Endothelial cell of umbilical vein (primary cell): ENCODE results near the gene KIF26B. TPM values are rescaled to one million over a fixed set of nuclear protein-coding genes. Genes with fewer than 3 reads are reported as not detected.

ENCODE experiments used
- BruUV-seq: library from RNA; stranded (reverse); fragments of 400-500 nt; replicated peaks from 2 replicates; lab custom pipeline; 2021; lab: Mats Ljungman, UMichigan
- CTCF ChIA-PET: fragments of 300-600, 350-600 bp; sonication (Branson Sonifier 250); formaldehyde crosslinking; loops from one replicate; lab custom pipeline; 2021; ENCODE audit warnings: antibody characterized with exemption, inconsistent platforms; lab: Charles Lee
- POLR2A ChIA-PET: fragments of 300-600, 350-600 bp; sonication (Branson Sonifier 250); formaldehyde crosslinking; loops from one replicate; lab custom pipeline; 2021; ENCODE audit warnings: antibody characterized with exemption, inconsistent platforms; lab: Charles Lee
- DNase-seq: peaks from one replicate; pipeline ENCODE4 v3.0.0-alpha.2; 2011; ENCODE audit warnings: low read depth, low spot score
- FAIRE-seq: peaks from 2 replicates; lab custom pipeline; 2011; peaks lifted over from hg19 to GRCh38; lab: Jason Lieb, UNC
- H2AFZ ChIP-seq: 2 replicates; pipeline ENCODE4 v1.6.0; 2012; ENCODE audit warnings: low read depth, low read length, control low read depth, inconsistent platforms
- H3K27ac ChIP-seq: 2 replicates; pipeline ENCODE4 v1.5.1; 2011; ENCODE audit warnings: low read depth, mild to moderate bottlenecking, control low read depth, low read length, moderate library complexity; ENCODE audit not compliant: insufficient read depth
- H3K27me3 ChIP-seq, 2 experiments: 2 replicates each; pipeline versions ENCODE4 v1.6.0 to v1.6.1; 2011; ENCODE audit warnings: low read length in 2 of 2, mixed read lengths in 1 of 2; ENCODE audit not compliant: control insufficient read depth in 2 of 2, insufficient read depth in 2 of 2
- H3K36me3 ChIP-seq, 2 experiments: 2 replicates in 1 of 2; 3 replicates in 1 of 2; pipeline ENCODE4 v1.5.1; 2011; ENCODE audit warnings: low read length in 2 of 2, mild to moderate bottlenecking in 1 of 2, moderate library complexity in 1 of 2; ENCODE audit not compliant: control insufficient read depth in 2 of 2, insufficient read depth in 2 of 2; ENCODE audit errors: extremely low read depth in 1 of 2
- H3K4me1 ChIP-seq: 3 replicates; pipeline ENCODE4 v1.5.1; 2011; ENCODE audit warnings: mild to moderate bottlenecking, low read length; ENCODE audit not compliant: control insufficient read depth, insufficient read depth; ENCODE audit errors: extremely low read depth
- H3K4me2 ChIP-seq: 2 replicates; pipeline ENCODE4 v1.6.1; 2011; ENCODE audit warnings: low read length, control low read depth, mixed read lengths; ENCODE audit not compliant: insufficient read depth
- H3K4me3 ChIP-seq, 3 experiments: fragments of 200-600 bp in 1 of 3; sonication (generic), shearing (Covaris generic) in 1 of 3; replicated peaks in 1 of 3; 2 replicates each; pipeline ENCODE4 v1.5.1; 2011 to 2016; ENCODE audit warnings: control low read depth in 3 of 3, low read length in 3 of 3, mild to moderate bottlenecking in 2 of 3, inconsistent platforms in 1 of 3, low read depth in 1 of 3, moderate library complexity in 1 of 3; ENCODE audit not compliant: insufficient read depth in 1 of 3
- H3K79me2 ChIP-seq: 2 replicates; pipeline ENCODE4 v1.6.0; 2012; ENCODE audit warnings: low read length, inconsistent platforms; ENCODE audit not compliant: control insufficient read depth, insufficient read depth
- H3K9ac ChIP-seq: replicated peaks from 2 replicates; pipeline ENCODE3; 2011; ENCODE audit warnings: low read length, control low read depth; ENCODE audit not compliant: insufficient read depth; ENCODE audit errors: extremely low read depth
- H3K9me1 ChIP-seq: replicated peaks from 3 replicates; pipeline ENCODE4 v1.6.0; 2011; ENCODE audit warnings: mild to moderate bottlenecking, low read length; ENCODE audit not compliant: control insufficient read depth, insufficient read depth; ENCODE audit errors: extremely low read depth
- H3K9me3 ChIP-seq: replicated peaks from 2 replicates; pipeline ENCODE4 v1.5.1; 2012; ENCODE audit warnings: low read length, inconsistent platforms; ENCODE audit not compliant: control insufficient read depth, insufficient read depth
- H4K20me1 ChIP-seq: replicated peaks from 2 replicates; pipeline ENCODE3; 2011; ENCODE audit warnings: mild to moderate bottlenecking, low read length; ENCODE audit not compliant: control insufficient read depth, insufficient read depth; ENCODE audit errors: extremely low read depth
- CTCF ChIP-seq, 2 donors: IDR thresholded peaks; 1 replicate in 1 of 2; 2 replicates in 1 of 2; pipeline ENCODE4 v1.5.1; 2011; ENCODE audit warnings: low read length in 2 of 2, mild to moderate bottlenecking in 2 of 2, moderate library complexity in 2 of 2, control low read depth in 1 of 2, inconsistent platforms in 1 of 2, low read depth in 1 of 2; ENCODE audit not compliant: insufficient read depth in 1 of 2; ENCODE audit errors: extremely low read depth in 1 of 2
- EZH2 ChIP-seq: IDR thresholded peaks from 2 replicates; pipeline ENCODE4 v1.6.1; 2012; ENCODE audit warnings: borderline replicate concordance, low read depth, mild to moderate bottlenecking, moderate library complexity, low read length, inconsistent platforms; ENCODE audit not compliant: severe bottlenecking
- FOS ChIP-seq: IDR thresholded peaks from 2 replicates; pipeline ENCODE4 v1.6.1; 2011; ENCODE audit warnings: mild to moderate bottlenecking, low read length, moderate library complexity, borderline replicate concordance; ENCODE audit not compliant: insufficient read depth
- GATA2 ChIP-seq: IDR thresholded peaks from 2 replicates; pipeline ENCODE4 v1.7.0; 2011; ENCODE audit warnings: low read depth, mild to moderate bottlenecking, moderate library complexity, mixed read lengths, low read length; ENCODE audit not compliant: insufficient read length, insufficient read depth
- JUN ChIP-seq: IDR thresholded peaks from 2 replicates; pipeline ENCODE4 v1.6.1; 2011; ENCODE audit warnings: borderline replicate concordance, low read depth; ENCODE audit not compliant: insufficient read length, insufficient read depth
- MAX ChIP-seq: IDR thresholded peaks from 2 replicates; pipeline ENCODE4 v1.6.1; 2011; ENCODE audit not compliant: insufficient read depth, insufficient read length
- MYC ChIP-seq: IDR thresholded peaks from one replicate; pipeline ENCODE4 v1.6.1; 2011; ENCODE audit warnings: mild to moderate bottlenecking, low read depth, low read length
- POLR2A ChIP-seq: IDR thresholded peaks from 2 replicates; pipeline ENCODE4 v1.6.1; 2012; ENCODE audit warnings: low read depth, mild to moderate bottlenecking, control low read depth, low read length
- POLR2AphosphoS5 ChIP-seq: IDR thresholded peaks from 2 replicates; pipeline ENCODE4 v1.6.1; 2012; ENCODE audit warnings: low read depth, mild to moderate bottlenecking, control low read depth, low read length, moderate library complexity; ENCODE audit not compliant: insufficient read depth
- dilution Hi-C: fragments of 300-500 bp; cut with MboI; formaldehyde crosslinking; loops from one replicate; pipeline ENCODE4 v1.15.0; 2019; ENCODE audit warnings: low sequenced_read_pairs; ENCODE audit not compliant: extremely low pct_ligation_motif_present
- intact Hi-C: fragments of 100-400 bp; cut with micrococcal nuclease; formaldehyde crosslinking; loops from one replicate; pipeline ENCODE4 v1.10.0; 2022
- polyA plus RNA-seq, 4 experiments: library from polyadenylated mRNA; depleted of rRNA in 3 of 4; stranded (reverse) in 3 of 4; unstranded in 1 of 4; fragments of >200 nt; gene quantifications; 2 replicates each; pipeline versions ENCODE4 v1.2.1 to v1.2.3, GENCODE V29; 2011 to 2012; ENCODE audit warnings: missing spikeins in 1 of 4
- total RNA-seq: library from RNA; stranded (reverse); gene quantifications from 2 replicates; pipeline ENCODE4 v1.2.3, GENCODE V29; 2021

The KIF26B gene
- total and polyA plus RNA-seq, 2 donors (not counting 3 experiments of a cell fraction or from before 2014, with no cell fraction given), result 0.04 to 0.49 TPM

DNA sequence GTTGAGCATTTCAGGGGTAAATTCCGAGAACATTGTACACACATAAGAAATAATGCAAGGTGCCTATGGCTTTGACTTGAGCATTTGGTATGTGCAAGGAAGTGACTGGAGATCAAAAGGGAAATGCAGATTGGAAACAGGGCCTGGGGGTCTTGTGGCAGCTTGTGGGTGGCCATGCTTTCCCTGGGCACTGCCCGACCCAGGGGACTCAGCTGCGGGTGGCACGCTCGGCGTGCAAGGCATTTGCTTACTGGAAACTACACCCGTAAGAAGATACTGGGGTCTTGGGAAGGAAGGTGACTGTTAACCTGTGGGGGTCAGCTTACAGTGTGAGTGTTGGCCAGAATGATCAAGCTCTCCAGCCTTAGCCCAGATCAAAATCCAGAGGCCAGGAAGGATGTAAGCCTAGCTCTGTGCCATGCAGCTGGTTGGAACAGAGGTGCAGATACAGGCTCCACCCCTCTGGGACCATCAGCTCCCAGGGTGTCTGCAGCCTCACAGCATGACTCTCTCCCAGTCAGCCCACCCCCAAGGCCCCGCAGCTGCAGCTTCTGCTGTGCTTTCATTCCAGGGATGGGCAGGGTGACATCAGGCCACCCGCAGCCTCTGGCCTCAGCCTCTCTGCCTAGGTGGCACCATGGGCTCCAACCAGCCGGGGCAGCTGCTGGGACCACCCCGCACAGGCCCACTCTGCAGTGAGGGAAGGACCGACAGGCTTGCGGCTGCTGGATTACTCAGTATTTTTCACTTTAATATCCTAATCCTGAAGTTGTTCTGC is 55.1 kb downstream of the KIF26B start:
- Histone ChIP-seq H4K20me1 (no peaks in the 10 kb centered on the region), H3K9me1 (no peaks in the 10 kb centered on the region), H3K79me2 (no peaks in the 10 kb centered on the region), H3K9me3 (peaks cover 4% of the 10 kb centered on the region), H3K27ac (no peak overlapping the region), H3K27me3 (no peaks in the 10 kb centered on the region), H3K4me3 (no peak overlapping the region), H3K9ac (no peak overlapping the region), H2AFZ (no peak overlapping the region), H3K4me1 (no peaks in the 10 kb centered on the region), H3K4me2 (no peak overlapping the region), H3K36me3 (no peaks in the 10 kb centered on the region)
- DNase-seq (no peak), FAIRE-seq (no peak)
- intact Hi-C loops, result no loop called here
- POLR2A ChIA-PET, result no interaction called here
- no TSS peak for BruUV-seq
- dilution Hi-C loops, result no loop called here
- TF ChIP-seq MYC, result no peak
- no peak for TF ChIP-seq MAX
- CTCF ChIA-PET, result no interaction called here

GRCh38 chr1:245211035-245211749 is 56.4 kb downstream of the KIF26B start:
- BruUV-seq, result no TSS peak
- POLR2A ChIA-PET, result no interaction called here
- no peak overlapping the region for H3K27ac ChIP-seq

More at GRCh38 chr1:245211035-245211749, 56.4 kb downstream of the KIF26B start:
- DNase-seq (no peak), FAIRE-seq (no peak)
- no peak overlapping the region for H2AFZ ChIP-seq
- H3K4me2 ChIP-seq, result no peak overlapping the region
- TF ChIP-seq GATA2, result no peak
- TF ChIP-seq POLR2AphosphoS5, result no peak
- TF ChIP-seq CTCF (IDR thresholded peaks at IDR 0.05; ENCODE audit: extremely low read depth in 1 of 2, insufficient read depth in 1 of 2, low read depth in 1 of 2, low read length in 2 of 2), result no peak
- no peak for TF ChIP-seq JUN
- no peak for TF ChIP-seq POLR2A
- TF ChIP-seq FOS, result no peak
- TF ChIP-seq MYC, result no peak
- TF ChIP-seq EZH2, result no peak
- TF ChIP-seq MAX, result no peak
- dilution Hi-C loops, result no loop called here
- intact Hi-C loops, result no loop called here
- H3K79me2 ChIP-seq, result no peaks in the 10 kb centered on the region
- H3K36me3 ChIP-seq, result no peaks in the 10 kb centered on the region
- H3K4me3 ChIP-seq, result no peak overlapping the region
- H3K27me3 ChIP-seq, result no peaks in the 10 kb centered on the region
- H3K9me1 ChIP-seq, result no peaks in the 10 kb centered on the region
- H3K4me1 ChIP-seq, result no peaks in the 10 kb centered on the region
- peaks cover 2% of the 10 kb centered on the region for H3K9me3 ChIP-seq
- CTCF ChIA-PET, result no interaction called here
- H3K9ac ChIP-seq, result no peak overlapping the region
- no peaks in the 10 kb centered on the region for H4K20me1 ChIP-seq
